Osteocyte (in vitro differentiated cells): ENCODE results near the gene L3MBTL2. TPM values are rescaled to one million over a fixed set of nuclear protein-coding genes. Genes with fewer than 3 reads are reported as not detected.

Experiments used
- DNase-seq: peaks from one replicate; pipeline ENCODE4 v3.0.0; 2021; ENCODE audit warnings: mixed read lengths; ENCODE audit not compliant: unreplicated experiment; ENCODE audit errors: extremely low spot score
- H3K27ac Mint-ChIP-seq: one replicate; pipeline ENCODE4 v1.8.0; 2021; ENCODE audit warnings: mild to moderate bottlenecking, mixed read lengths; ENCODE audit not compliant: unreplicated experiment
- H3K27me3 Mint-ChIP-seq: one replicate; pipeline ENCODE4 v1.8.0; 2021; ENCODE audit warnings: mixed read lengths; ENCODE audit not compliant: unreplicated experiment
- H3K36me3 Mint-ChIP-seq: one replicate; pipeline ENCODE4 v1.8.0; 2021; ENCODE audit warnings: mixed read lengths; ENCODE audit not compliant: unreplicated experiment
- H3K4me1 Mint-ChIP-seq: one replicate; pipeline ENCODE4 v1.8.0; 2021; ENCODE audit warnings: mixed read lengths; ENCODE audit not compliant: unreplicated experiment
- H3K4me3 Mint-ChIP-seq: one replicate; pipeline ENCODE4 v1.8.0; 2021; ENCODE audit warnings: mild to moderate bottlenecking, moderate library complexity, mixed read lengths; ENCODE audit not compliant: unreplicated experiment
- H3K9me3 Mint-ChIP-seq: one replicate; pipeline ENCODE4 v1.8.0; 2021; ENCODE audit warnings: mixed read lengths; ENCODE audit not compliant: unreplicated experiment
- CTCF ChIP-seq: fragments of 200-600 bp; sonication (generic); IDR thresholded peaks from 2 replicates; pipeline ENCODE4 v1.5.0; 2021; ENCODE audit warnings: antibody characterized with exemption, mild to moderate bottlenecking, moderate library complexity
- total RNA-seq: library from RNA; stranded (reverse); gene quantifications from 2 replicates; pipeline ENCODE4 v1.2.1, GENCODE V29; 2021

The L3MBTL2 gene
- total RNA-seq, 1 donor from 2014 or later = 25.9 TPM

- H3K27me3 Mint-ChIP-seq = no peaks in the 10 kb centered on the region
- no peak overlapping the region for H3K27ac Mint-ChIP-seq
- no peak for TF ChIP-seq CTCF
- H3K4me3 Mint-ChIP-seq = no peak overlapping the region
- DNase-seq = no peak
- H3K36me3 Mint-ChIP-seq = peaks cover 25% of the 10 kb centered on the region
- H3K4me1 Mint-ChIP-seq = no peaks in the 10 kb centered on the region
- H3K9me3 Mint-ChIP-seq = no peaks in the 10 kb centered on the region
Observed at GRCh38 chr22:41248314-41248713, 43.2 kb downstream of the L3MBTL2 start.

GRCh38 chr22:41248758-41249157 lies 43.6 kb downstream of the L3MBTL2 start:
- H3K4me1 Mint-ChIP-seq = no peaks in the 10 kb centered on the region
- H3K4me3 Mint-ChIP-seq = no peak overlapping the region
- no peak overlapping the region for H3K27ac Mint-ChIP-seq
- no peaks in the 10 kb centered on the region for H3K27me3 Mint-ChIP-seq
- TF ChIP-seq CTCF = no peak
- peaks cover 25% of the 10 kb centered on the region for H3K36me3 Mint-ChIP-seq
- no peak for DNase-seq
- H3K9me3 Mint-ChIP-seq = no peaks in the 10 kb centered on the region

- H3K36me3 Mint-ChIP-seq = peaks cover 25% of the 10 kb centered on the region
- no peak for TF ChIP-seq CTCF
- no peaks in the 10 kb centered on the region for H3K4me1 Mint-ChIP-seq
Observed at GRCh38 chr22:41249442-41249841, 44.3 kb downstream of the L3MBTL2 start.

GRCh38 chr22:41250127-41250526 lies 45.0 kb downstream of the L3MBTL2 start:
- no peaks in the 10 kb centered on the region for H3K4me1 Mint-ChIP-seq
- DNase-seq = no peak
- H3K4me3 Mint-ChIP-seq = no peak overlapping the region
- H3K27me3 Mint-ChIP-seq = no peaks in the 10 kb centered on the region
- no peak for TF ChIP-seq CTCF
- H3K36me3 Mint-ChIP-seq = peaks cover 25% of the 10 kb centered on the region
- H3K9me3 Mint-ChIP-seq = no peaks in the 10 kb centered on the region
- H3K27ac Mint-ChIP-seq = no peak overlapping the region

More at GRCh38 chr22:41249442-41249841, 44.3 kb downstream of the L3MBTL2 start:
- Mint-ChIP-seq H3K4me3 (no peak overlapping the region), H3K9me3 (no peaks in the 10 kb centered on the region), H3K27ac (no peak overlapping the region), H3K27me3 (no peaks in the 10 kb centered on the region)
- DNase-seq = no peak

- TF ChIP-seq CTCF = no peak
- H3K36me3 Mint-ChIP-seq = peaks cover 28% of the 10 kb centered on the region
- H3K27me3 Mint-ChIP-seq = no peaks in the 10 kb centered on the region
- H3K27ac Mint-ChIP-seq = no peak overlapping the region
- H3K4me3 Mint-ChIP-seq = no peak overlapping the region
- no peak for DNase-seq
- H3K9me3 Mint-ChIP-seq = no peaks in the 10 kb centered on the region
- H3K4me1 Mint-ChIP-seq = peaks cover 12% of the 10 kb centered on the region
Observed at GRCh38 chr22:41252365-41252764, 47.3 kb downstream of the L3MBTL2 start.
